ENCODE data around the gene LPCAT1. TPM values are rescaled to one million over a fixed set of nuclear protein-coding genes. Genes with fewer than 3 reads are reported as not detected.

The LPCAT1 gene
- total RNA-seq, 3 donors from 2014 or later (not counting 1 experiment from before 2014, with no cell fraction given): 196 to 302 (median 252) TPM

DNA sequence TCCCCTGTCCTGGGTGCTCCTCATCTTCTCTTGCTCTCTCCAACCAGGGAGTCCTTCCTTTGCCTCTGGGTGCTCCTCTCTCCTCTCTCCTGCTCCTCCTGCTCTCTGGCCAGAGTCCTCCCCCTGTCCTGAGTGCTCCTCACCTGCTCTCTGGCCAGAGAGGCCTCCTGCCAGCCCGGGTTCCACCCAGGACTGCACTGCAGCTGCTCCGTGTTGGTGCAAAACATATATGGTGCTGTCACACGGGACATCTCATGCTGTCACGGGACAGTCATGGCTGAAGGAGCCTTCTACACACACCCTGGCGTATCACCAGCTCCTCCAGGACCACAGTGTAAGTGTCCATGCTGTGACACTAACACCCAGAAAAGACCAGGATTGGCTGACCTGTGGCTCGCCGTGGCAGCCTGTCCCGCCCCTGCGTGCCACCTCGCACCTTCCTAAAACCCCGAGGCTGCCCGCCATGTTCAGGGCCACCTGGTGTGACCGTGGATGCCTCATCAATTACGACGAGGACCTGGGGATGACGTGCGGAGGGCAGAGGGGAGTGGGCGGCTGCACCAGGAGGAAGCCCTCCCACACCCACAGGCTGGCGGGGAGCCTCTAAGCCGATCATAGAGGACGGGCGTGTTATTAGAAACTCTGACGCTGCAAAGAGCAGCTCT, 50.7 kb downstream of the LPCAT1 start:
- peak overlapping the region in 1 of 2 donors; percentile 66 for H3K27ac Mint-ChIP-seq
- Histone ChIP-seq H3K36me3 (ENCODE audit: control insufficient read depth, insufficient read depth, low read length) (peaks cover 83% of the 10 kb centered on the region), H3K27me3 (ENCODE audit: control insufficient read depth, insufficient read depth, low read length) (no peaks in the 10 kb centered on the region), H3K4me3 (ENCODE audit: low read length) (no peak overlapping the region), H3K27ac (ENCODE audit: low read length) (no peak overlapping the region), H3K4me1 (ENCODE audit: control insufficient read depth, insufficient read depth, low read length) (no peaks in the 10 kb centered on the region), H3K9me3 (ENCODE audit: control insufficient read depth, insufficient read depth, low read length) (no peaks in the 10 kb centered on the region)
- WGBS (ENCODE audit: insufficient coverage): 97% methylated on average over 23 of the region's 23 CpGs
- H3K4me3 Mint-ChIP-seq: no peak overlapping the region
- H3K36me3 Mint-ChIP-seq: no peaks in the 10 kb centered on the region
- intact Hi-C loops (cut with micrococcal nuclease): no loop called here
- TF ChIP-seq, protein P1, sequence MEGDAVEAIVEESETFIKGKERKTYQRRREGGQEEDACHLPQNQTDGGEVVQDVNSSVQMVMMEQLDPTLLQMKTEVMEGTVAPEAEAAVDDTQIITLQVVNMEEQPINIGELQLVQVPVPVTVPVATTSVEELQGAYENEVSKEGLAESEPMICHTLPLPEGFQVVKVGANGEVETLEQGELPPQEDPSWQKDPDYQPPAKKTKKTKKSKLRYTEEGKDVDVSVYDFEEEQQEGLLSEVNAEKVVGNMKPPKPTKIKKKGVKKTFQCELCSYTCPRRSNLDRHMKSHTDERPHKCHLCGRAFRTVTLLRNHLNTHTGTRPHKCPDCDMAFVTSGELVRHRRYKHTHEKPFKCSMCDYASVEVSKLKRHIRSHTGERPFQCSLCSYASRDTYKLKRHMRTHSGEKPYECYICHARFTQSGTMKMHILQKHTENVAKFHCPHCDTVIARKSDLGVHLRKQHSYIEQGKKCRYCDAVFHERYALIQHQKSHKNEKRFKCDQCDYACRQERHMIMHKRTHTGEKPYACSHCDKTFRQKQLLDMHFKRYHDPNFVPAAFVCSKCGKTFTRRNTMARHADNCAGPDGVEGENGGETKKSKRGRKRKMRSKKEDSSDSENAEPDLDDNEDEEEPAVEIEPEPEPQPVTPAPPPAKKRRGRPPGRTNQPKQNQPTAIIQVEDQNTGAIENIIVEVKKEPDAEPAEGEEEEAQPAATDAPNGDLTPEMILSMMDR (IDR thresholded peaks at IDR 0.05): no peak
- no peak for DNase-seq
- no peak for ATAC-seq
- H3K9me3 Mint-ChIP-seq: no peaks in the 10 kb centered on the region
- no peaks in the 10 kb centered on the region for H3K27me3 Mint-ChIP-seq (ENCODE audit: low read depth in 2 of 2)
- H3K4me1 Mint-ChIP-seq: peaks cover 12 to 21% of the 10 kb centered on the region in 2 donors

DNA sequence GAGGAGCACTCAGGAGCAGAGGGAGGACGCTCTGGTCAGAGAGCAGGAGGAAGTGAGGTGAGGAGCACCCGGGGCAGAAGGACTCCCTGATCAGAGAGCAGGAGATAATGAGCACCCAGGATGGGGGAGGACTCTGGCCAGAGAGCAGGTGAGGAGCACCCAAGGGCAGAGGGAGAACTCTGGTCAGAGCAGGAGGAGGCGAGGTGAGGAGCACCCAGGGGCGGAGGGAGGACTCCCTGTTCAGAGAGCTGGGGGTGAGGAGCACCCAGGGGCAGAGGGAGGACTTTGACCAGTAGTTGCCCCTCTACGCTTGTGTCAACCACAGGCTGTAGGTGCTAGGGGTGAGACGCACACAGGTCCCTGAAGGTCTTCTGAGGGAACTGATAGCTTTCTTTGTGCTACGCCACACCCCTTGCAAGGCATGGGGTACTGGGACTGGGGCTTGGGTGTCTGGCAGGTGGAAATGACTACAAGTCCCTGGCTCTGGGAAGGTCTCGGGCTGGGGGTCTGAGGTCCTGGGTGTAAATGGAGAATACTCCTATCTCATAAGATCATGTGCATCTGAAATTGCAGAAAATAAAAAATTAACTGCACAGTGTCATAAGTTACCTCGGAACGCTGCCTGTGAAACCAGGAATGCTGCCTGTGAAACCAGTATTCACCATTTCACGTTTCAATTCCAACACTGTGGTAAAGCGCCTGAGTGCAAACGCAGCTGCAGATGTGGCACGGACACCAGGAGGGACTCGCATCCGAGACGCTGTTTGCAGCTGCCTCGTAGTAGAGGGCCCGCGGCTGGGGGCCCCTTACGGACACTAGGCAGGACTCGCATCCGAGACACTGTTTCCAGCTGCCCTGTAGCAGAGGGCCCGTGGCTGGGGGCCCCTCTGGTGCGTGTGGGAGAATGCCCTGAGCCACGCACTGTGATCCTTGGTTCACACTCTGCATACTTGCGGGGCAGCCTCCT, 51.5 kb downstream of the LPCAT1 start:
- H3K9me3 Mint-ChIP-seq: no peaks in the 10 kb centered on the region
- H3K36me3 Mint-ChIP-seq: no peaks in the 10 kb centered on the region
- TF ChIP-seq, protein P1 (IDR thresholded peaks at IDR 0.05): no peak
- ATAC-seq (no peak), DNase-seq (no peak)
- no peaks in the 10 kb centered on the region for H3K27me3 Mint-ChIP-seq (ENCODE audit: low read depth in 2 of 2)
- H3K27me3 ChIP-seq (ENCODE audit: control insufficient read depth, insufficient read depth, low read length): no peaks in the 10 kb centered on the region
- no peaks in the 10 kb centered on the region for H3K9me3 ChIP-seq (ENCODE audit: control insufficient read depth, insufficient read depth, low read length)
- H3K4me3 Mint-ChIP-seq: no peak overlapping the region
- no peak overlapping the region for H3K27ac ChIP-seq (ENCODE audit: low read length)
- intact Hi-C loops (cut with micrococcal nuclease): no loop called here
- peaks cover 81% of the 10 kb centered on the region for H3K36me3 ChIP-seq (ENCODE audit: control insufficient read depth, insufficient read depth, low read length)
- H3K4me1 ChIP-seq (ENCODE audit: control insufficient read depth, insufficient read depth, low read length): no peaks in the 10 kb centered on the region
- peak overlapping the region; percentile 66 to 85 for H3K27ac Mint-ChIP-seq
- WGBS (ENCODE audit: insufficient coverage): 95% methylated on average over 27 of the region's 27 CpGs
- H3K4me3 ChIP-seq (ENCODE audit: low read length): no peak overlapping the region
- H3K4me1 Mint-ChIP-seq: peaks cover 14 to 23% of the 10 kb centered on the region in 2 donors

DNA sequence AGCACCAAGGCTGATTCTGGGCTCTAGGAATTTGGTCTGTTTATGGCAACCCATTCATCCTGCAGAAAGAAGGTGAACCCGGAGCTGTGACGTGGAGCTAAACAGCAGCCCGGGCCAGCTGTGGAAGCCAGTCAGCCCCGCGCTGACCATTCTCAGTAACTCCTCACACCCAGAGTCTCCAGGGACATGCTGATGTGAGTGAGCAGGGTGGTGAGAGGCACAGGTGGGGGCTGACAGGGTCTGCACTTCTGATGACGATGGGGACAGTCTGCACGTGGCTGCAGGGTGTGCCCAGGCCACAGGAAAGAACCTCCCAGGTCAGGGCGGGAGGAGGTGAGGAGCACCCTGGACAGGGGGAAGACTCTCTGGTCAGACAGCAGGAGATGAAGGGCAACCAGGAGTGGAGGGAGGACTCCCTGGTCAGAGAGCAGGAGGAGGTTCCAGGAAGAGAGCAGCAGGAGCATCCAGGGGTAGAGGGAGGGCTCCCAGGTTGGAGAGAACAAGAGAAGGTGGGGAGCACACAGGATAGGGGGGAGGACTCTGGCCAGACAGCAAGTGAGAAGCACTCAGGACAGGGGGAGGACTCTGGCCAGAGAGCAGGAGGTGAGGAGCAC, 52.4 kb downstream of the LPCAT1 start:
- DNase-seq (no peak), ATAC-seq (no peak)
- H3K36me3 ChIP-seq (ENCODE audit: control insufficient read depth, insufficient read depth, low read length): peaks cover 76% of the 10 kb centered on the region
- H3K27ac ChIP-seq (ENCODE audit: low read length): no peak overlapping the region
- no peaks in the 10 kb centered on the region for H3K9me3 ChIP-seq (ENCODE audit: control insufficient read depth, insufficient read depth, low read length)
- TF ChIP-seq, protein P1 (IDR thresholded peaks at IDR 0.05): no peak
- peak overlapping the region; percentile 66 to 85 for H3K27ac Mint-ChIP-seq
- 92% methylated on average over 8 of the region's 8 CpGs for WGBS (ENCODE audit: insufficient coverage)
- H3K36me3 Mint-ChIP-seq: no peaks in the 10 kb centered on the region
- no peaks in the 10 kb centered on the region for H3K27me3 Mint-ChIP-seq (ENCODE audit: low read depth in 2 of 2)
- no peak overlapping the region for H3K4me3 ChIP-seq (ENCODE audit: low read length)
- H3K4me1 ChIP-seq (ENCODE audit: control insufficient read depth, insufficient read depth, low read length): no peaks in the 10 kb centered on the region
- no peaks in the 10 kb centered on the region for H3K9me3 Mint-ChIP-seq
- H3K4me1 Mint-ChIP-seq: peaks cover 14 to 23% of the 10 kb centered on the region in 2 donors
- intact Hi-C loops (cut with micrococcal nuclease): no loop called here
- no peak overlapping the region for H3K4me3 Mint-ChIP-seq
- no peaks in the 10 kb centered on the region for H3K27me3 ChIP-seq (ENCODE audit: control insufficient read depth, insufficient read depth, low read length)
